ENCODE measurements around the gene CCM2L.
A peak's percentile ranks its signal among the peaks of the same experiment; 100 is the strongest.
"Not testable (repeated sequence)": the region's sequence is repeated elsewhere in the genome, so short reads cannot be mapped to it uniquely, and the experiment has no call there.

CCM2L gene

DNA sequence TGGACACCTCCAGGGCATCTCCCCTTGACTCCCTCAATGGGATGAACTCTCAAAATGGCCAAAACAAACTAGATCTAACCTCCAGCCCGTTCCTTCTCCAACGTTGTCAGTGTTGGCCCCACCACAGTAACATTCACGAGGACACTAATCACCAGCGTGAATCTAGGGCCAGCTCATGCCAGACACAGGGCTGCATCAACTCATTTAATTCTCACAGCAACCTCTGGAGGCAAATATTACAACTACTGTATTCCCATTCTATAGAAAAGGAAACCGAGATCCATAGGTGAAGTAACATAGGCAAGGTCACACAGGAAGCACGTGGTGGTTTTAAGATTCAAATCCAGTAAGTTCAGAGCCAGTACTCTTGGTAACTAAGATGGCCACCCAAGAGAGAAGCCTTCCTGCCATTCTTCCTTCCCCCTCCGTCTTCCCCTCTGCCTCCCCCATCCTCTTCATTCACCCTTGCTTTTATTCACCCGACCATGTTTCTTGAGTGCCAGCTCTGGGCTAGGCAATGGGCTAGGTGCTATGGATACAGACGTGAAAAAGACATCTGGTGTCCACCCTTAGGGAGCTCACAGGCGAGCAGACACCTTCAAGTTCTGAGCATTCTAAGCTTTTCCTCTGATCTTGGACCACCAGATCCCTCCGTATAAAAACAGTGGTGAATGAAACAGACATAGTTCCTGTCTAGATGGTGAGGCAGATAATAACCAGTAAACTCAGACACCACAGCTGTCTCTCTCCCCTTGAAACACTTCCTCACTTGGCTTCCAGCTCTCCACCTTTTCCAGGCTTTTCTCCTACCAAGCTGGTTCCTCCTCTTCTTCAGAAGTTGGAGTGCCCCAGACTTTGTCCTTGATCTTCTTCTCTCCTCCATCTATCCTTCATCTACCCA, 9.6 kb downstream of the CCM2L start:
- Histone ChIP-seq H3K9ac (ENCODE audit: low read length) (no peak overlapping the region), H3K27ac (ENCODE audit: low read depth, low read length) (no peak overlapping the region), H3K36me3 (ENCODE audit: control insufficient read depth, insufficient read depth, low read length) (no peaks in the 10 kb centered on the region), H3K4me3 (ENCODE audit: low read length) (no peak overlapping the region), H3K27me3 (ENCODE audit: control insufficient read depth, insufficient read depth, low read length) (peaks cover 14% of the 10 kb centered on the region), H3K4me1 (ENCODE audit: control insufficient read depth, insufficient read depth, low read length) (no peaks in the 10 kb centered on the region)

DNA sequence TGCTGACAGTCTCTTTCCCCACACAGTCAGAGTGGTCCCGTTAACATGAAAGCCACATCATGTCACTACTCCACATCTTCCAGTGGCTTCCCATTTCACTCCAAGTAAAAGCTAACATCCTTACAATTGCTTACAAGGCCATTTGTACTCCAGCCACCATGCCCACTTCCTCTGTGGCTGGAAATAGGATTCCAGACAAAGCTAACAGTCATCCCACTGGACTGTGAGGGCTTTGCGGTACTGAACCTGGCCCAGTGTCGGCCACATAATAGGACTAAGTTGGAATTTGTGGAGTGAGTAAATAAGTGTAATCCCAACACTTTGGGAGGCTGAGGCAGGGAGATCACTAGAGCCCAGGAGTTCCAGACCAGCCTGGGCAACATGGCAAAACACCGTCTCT, 10.9 kb downstream of the CCM2L start:
- peaks cover 14% of the 10 kb centered on the region for H3K27me3 ChIP-seq (ENCODE audit: control insufficient read depth, insufficient read depth, low read length)
- no peak overlapping the region for H3K27ac ChIP-seq (ENCODE audit: low read depth, low read length)
- H3K36me3 ChIP-seq (ENCODE audit: control insufficient read depth, insufficient read depth, low read length) = no peaks in the 10 kb centered on the region
- no peak overlapping the region for H3K4me3 ChIP-seq (ENCODE audit: low read length)
- no peak overlapping the region for H3K9ac ChIP-seq (ENCODE audit: low read length)
- H3K4me1 ChIP-seq (ENCODE audit: control insufficient read depth, insufficient read depth, low read length) = no peaks in the 10 kb centered on the region

DNA sequence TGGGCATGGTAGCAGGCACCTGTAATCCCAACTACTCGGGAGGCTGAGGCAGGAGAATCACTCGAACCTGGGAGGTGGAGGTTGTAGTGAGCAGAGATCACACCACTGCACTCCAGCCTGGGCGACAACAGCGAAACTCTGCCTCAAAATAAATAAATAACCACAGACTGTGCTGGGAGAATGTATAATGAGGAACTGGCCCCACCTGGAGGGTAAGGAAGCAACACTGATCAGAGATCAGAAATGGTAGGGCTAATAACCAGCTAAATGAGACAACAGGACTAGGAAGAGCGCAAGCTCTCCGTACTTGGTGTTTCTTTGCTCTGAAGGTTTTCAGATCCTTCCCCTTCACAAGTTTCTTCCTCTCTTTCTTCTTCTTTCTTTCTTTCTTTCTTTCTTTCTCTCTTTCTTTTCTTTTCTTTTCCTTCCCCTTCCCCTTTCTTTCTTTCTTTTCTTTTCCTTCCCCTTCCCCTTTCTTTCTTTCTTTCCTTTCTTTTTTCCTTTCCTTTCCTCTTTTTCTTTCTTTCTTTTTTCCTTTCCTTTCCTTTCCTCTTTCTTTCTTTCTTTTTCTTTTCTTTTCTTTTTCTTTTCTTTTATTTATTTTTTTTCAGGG, 14.6 kb downstream of the CCM2L start:
- Histone ChIP-seq H3K36me3 (ENCODE audit: control insufficient read depth, insufficient read depth, low read length) (no peaks in the 10 kb centered on the region), H3K4me1 (ENCODE audit: control insufficient read depth, insufficient read depth, low read length) (no peaks in the 10 kb centered on the region), H3K27ac (ENCODE audit: low read depth, low read length) (no peak overlapping the region), H3K27me3 (ENCODE audit: control insufficient read depth, insufficient read depth, low read length) (peaks cover 6% of the 10 kb centered on the region), H3K4me3 (ENCODE audit: low read length) (no peak overlapping the region), H3K9ac (ENCODE audit: low read length) (no peak overlapping the region)

DNA sequence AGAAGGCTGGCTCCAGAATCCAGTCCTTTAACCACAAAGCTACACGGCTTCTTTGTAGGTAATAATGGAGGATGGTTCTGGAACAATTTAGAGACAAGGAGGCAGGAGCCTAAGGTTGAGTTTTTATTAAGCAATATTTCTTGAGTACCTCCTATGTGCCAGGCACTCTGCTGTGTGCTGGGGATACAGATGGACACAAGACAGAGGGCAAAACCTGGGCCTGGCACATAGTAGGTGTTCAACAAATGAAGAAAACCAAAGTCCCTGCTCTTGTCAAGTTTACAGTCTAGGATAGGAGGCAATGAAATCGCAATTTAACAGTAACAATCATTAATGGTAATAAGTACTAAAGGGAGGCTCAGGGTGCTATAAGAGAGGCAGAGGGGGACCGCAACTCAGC, 17.4 kb downstream of the CCM2L start:
- Histone ChIP-seq H3K36me3 (ENCODE audit: control insufficient read depth, insufficient read depth, low read length) (no peaks in the 10 kb centered on the region), H3K27ac (ENCODE audit: low read depth, low read length) (no peak overlapping the region), H3K27me3 (ENCODE audit: control insufficient read depth, insufficient read depth, low read length) (peaks cover 2% of the 10 kb centered on the region), H3K9ac (ENCODE audit: low read length) (no peak overlapping the region), H3K4me3 (ENCODE audit: low read length) (no peak overlapping the region), H3K4me1 (ENCODE audit: control insufficient read depth, insufficient read depth, low read length) (no peaks in the 10 kb centered on the region)

DNA sequence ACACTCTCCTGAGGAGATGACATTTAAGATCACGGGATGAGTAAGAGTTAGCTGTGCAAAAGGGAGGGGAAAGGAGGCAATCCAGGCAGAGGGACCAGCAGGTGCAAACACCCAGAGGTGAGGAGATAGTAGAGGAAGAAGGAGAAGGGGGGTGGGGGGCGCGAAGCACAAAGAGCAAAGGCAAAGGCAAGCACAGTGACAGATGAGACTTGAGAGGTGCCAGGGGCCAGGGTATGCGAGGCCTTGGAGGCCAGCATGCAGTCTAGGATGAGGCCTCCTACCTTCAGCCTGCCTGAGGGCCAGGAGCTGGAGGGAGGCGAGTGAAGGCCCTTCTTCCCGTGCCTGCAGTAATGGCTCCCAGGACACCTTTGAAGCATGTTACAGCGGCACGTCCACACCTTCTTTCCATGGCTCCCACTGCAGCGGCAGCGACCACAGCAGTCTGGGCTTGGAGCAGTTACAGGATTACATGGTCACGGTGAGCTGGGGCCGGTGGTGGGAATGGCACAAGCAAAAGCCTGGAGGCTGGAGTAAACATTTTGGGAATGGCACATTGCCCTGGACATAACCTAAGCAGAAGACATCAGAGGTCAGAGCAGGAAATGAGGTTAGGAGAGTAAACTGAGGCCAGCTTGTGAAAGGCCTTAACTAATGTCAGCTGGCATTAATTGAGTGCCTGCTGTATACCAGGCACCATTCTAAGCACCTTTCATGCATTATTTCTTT, 18.6 kb downstream of the CCM2L start:
- no peak overlapping the region for H3K4me3 ChIP-seq (ENCODE audit: low read length)
- no peak overlapping the region for H3K27ac ChIP-seq (ENCODE audit: low read depth, low read length)
- no peaks in the 10 kb centered on the region for H3K36me3 ChIP-seq (ENCODE audit: control insufficient read depth, insufficient read depth, low read length)
- no peak overlapping the region for H3K9ac ChIP-seq (ENCODE audit: low read length)
- no peaks in the 10 kb centered on the region for H3K27me3 ChIP-seq (ENCODE audit: control insufficient read depth, insufficient read depth, low read length)
- H3K4me1 ChIP-seq (ENCODE audit: control insufficient read depth, insufficient read depth, low read length) = no peaks in the 10 kb centered on the region

DNA sequence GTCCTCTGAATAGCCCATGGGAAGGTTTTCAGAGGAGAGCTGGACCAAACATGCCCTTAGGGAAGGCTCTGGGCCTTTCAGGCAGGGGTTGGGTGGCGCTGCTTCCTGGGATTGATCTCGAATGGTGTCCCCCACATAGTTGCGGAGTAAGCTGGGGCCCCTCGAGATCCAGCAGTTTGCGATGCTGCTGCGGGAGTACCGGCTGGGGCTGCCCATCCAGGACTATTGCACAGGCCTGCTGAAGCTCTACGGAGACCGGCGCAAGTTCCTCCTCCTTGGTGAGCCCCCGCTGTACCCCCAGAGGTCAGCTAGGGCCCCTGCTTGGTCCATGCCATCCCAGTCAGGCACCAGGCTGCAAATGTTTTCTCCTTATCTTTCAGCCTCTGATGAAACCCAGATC, 19.3 kb downstream of the CCM2L start:
- H3K9ac ChIP-seq (ENCODE audit: low read length) = no peak overlapping the region
- no peak overlapping the region for H3K27ac ChIP-seq (ENCODE audit: low read depth, low read length)
- H3K4me3 ChIP-seq (ENCODE audit: low read length) = no peak overlapping the region
- no peaks in the 10 kb centered on the region for H3K4me1 ChIP-seq (ENCODE audit: control insufficient read depth, insufficient read depth, low read length)
- H3K27me3 ChIP-seq (ENCODE audit: control insufficient read depth, insufficient read depth, low read length) = no peaks in the 10 kb centered on the region
- no peaks in the 10 kb centered on the region for H3K36me3 ChIP-seq (ENCODE audit: control insufficient read depth, insufficient read depth, low read length)

DNA sequence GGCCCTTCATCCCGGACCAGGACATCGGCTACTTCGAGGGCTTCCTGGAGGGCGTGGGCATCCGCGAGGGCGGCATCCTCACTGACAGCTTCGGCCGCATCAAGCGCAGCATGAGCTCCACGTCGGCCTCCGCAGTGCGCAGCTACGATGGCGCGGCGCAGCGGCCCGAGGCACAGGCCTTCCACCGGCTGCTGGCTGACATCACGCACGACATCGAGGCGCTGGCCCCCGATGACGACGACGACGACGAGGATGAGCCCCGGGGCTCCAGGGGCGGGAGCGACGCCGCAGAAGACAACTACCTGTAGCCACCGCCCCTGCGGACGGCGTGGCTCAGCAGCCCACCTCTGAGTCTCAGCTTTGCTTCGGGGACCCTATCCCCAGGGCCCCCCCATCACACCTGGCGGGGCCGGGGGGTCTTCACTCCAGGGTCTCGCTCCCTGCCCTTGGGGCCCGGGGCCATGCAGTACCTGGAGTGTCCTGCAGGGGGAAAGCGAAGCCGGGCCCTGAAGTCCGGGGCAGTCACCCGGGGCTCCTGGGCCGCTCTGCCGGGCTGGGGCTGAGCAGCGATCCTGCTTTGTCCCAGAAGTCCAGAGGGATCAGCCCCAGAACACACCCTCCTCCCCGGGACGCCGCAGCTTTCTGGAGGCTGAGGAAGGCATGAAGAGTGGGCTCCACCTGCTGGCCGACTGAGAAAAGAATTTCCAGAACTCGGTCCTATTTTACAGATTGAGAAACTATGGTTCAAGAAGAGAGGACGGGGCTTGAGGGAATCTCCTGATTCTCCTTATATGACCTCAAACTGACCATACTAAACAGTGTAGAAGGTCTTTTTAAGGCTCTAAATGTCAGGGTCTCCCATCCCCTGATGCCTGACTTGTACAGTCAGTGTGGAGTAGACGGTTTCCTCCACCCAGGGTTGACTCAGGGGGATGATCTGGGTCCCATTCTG, 21.0 kb downstream of the CCM2L start:
- Histone ChIP-seq H3K27me3 (ENCODE audit: control insufficient read depth, insufficient read depth, low read length) (peaks cover 2% of the 10 kb centered on the region), H3K4me1 (ENCODE audit: control insufficient read depth, insufficient read depth, low read length) (no peaks in the 10 kb centered on the region), H3K27ac (ENCODE audit: low read depth, low read length) (no peak overlapping the region), H3K36me3 (ENCODE audit: control insufficient read depth, insufficient read depth, low read length) (no peaks in the 10 kb centered on the region), H3K9ac (ENCODE audit: low read length) (no peak overlapping the region), H3K4me3 (ENCODE audit: low read length) (peak overlapping the region; percentile 27)

DNA sequence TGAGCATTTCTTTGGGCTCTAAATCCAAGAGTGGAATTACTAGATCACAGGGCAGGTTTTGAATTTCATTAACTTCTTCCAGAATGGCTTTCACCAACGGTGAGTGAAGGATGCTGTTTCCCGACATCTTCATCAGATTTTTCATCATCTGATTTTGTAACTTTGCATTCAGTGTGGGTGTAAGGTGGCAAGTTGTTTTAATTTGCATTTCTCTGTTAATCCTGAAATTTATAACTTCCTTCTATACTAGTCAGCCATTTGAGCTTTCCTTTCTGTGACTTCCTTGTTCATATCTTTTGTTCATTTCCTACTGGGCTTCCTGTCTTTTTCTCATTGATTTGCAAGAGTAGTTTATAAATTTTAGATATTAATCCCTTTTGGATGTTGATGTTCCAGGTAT, 23.1 kb downstream of the CCM2L start:
- Histone ChIP-seq H3K4me3 (ENCODE audit: low read length) (no peak overlapping the region), H3K36me3 (ENCODE audit: control insufficient read depth, insufficient read depth, low read length) (no peaks in the 10 kb centered on the region), H3K27me3 (ENCODE audit: control insufficient read depth, insufficient read depth, low read length) (peaks cover 2% of the 10 kb centered on the region), H3K4me1 (ENCODE audit: control insufficient read depth, insufficient read depth, low read length) (no peaks in the 10 kb centered on the region), H3K9ac (ENCODE audit: low read length) (no peak overlapping the region), H3K27ac (ENCODE audit: low read depth, low read length) (no peak overlapping the region)

DNA sequence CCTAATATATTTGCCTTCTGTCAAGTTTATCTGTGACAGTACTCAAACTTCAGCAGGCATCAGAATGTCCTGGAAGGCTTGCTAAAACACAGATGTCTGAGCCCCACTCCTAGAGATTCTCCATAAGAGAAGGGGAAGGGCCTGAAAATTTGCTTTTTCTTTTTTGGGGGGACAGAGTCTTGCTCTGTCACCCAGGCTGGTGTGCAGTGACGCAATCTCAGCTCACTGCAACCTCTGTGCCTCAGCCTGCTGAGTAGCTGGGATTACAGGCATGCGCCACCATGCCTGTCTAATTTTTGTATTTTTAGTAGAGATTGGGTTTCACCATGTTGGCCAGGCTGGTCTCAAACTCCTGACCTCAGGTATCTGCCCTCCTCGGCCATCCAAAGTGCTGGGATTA, 23.5 kb downstream of the CCM2L start:
- H3K4me1 ChIP-seq (ENCODE audit: control insufficient read depth, insufficient read depth, low read length); H3K27me3 ChIP-seq (ENCODE audit: control insufficient read depth, insufficient read depth, low read length); H3K4me3 ChIP-seq (ENCODE audit: low read length); H3K27ac ChIP-seq (ENCODE audit: low read depth, low read length); H3K36me3 ChIP-seq (ENCODE audit: control insufficient read depth, insufficient read depth, low read length); H3K9ac ChIP-seq (ENCODE audit: low read length): not testable (repeated sequence)

DNA sequence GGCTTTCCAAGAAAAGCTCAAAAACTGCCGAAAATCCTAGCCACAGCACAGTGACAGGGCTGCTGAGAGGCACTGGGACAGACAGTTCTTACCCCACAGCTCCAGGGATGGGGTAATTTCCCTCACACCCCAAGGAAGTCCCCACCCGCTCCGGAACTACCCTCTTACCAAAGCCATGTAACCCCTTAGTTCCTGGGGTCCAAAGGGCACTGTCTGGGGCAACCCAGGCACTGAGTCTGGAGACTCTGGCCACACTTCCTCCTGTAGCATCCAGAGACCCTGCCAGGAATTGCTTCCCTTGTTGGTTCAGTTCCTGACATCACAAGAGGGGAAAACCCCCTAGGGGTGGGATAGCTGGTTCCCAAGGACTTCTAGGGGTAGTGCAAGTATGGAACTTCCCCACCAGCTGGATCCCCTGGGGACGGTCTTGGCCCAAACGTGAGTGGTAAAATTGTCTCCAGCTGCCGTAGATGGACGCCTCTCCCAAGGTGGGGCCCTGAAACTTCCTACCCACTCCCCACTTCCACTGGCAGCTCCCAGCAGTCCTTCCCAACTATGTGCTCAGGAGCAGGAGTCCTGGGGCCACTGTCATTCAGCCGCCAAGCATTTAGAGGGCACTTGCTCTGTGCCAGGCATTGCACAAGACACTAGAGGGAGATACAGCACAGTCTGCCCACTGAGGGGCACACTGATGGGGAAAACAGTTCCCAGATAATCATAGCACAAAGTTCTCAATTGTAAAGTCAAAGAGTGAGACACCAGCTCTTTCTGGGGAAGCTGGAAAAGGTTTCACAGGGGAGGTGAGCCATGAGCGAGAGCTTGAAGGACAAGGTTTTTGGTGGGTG, 24.6 kb downstream of the CCM2L start:
- peaks cover 2% of the 10 kb centered on the region for H3K27me3 ChIP-seq (ENCODE audit: control insufficient read depth, insufficient read depth, low read length)
- no peaks in the 10 kb centered on the region for H3K36me3 ChIP-seq (ENCODE audit: control insufficient read depth, insufficient read depth, low read length)
- H3K4me3 ChIP-seq (ENCODE audit: low read length) = no peak overlapping the region
- no peak overlapping the region for H3K27ac ChIP-seq (ENCODE audit: low read depth, low read length)
- no peak overlapping the region for H3K9ac ChIP-seq (ENCODE audit: low read length)
- no peaks in the 10 kb centered on the region for H3K4me1 ChIP-seq (ENCODE audit: control insufficient read depth, insufficient read depth, low read length)

DNA sequence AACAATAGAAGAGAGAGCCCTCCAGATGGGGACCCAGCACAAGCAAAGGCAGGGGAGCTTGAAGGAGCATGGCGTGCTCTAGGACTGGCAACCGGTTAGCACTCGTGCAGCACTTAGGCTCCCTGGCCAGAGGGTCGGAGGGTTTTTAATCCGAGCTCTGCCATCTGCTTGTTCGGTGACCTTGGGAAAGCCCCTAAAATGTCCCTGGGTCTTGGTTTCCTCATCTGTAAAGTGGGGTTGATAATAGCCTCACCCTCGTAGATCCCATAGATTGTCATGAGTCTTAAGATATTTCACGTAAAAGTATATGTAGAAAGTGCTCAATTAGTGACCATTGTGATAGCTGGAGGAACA, 25.2 kb downstream of the CCM2L start:
- Histone ChIP-seq H3K36me3 (ENCODE audit: control insufficient read depth, insufficient read depth, low read length) (no peaks in the 10 kb centered on the region), H3K27me3 (ENCODE audit: control insufficient read depth, insufficient read depth, low read length) (peaks cover 2% of the 10 kb centered on the region), H3K27ac (ENCODE audit: low read depth, low read length) (no peak overlapping the region), H3K4me1 (ENCODE audit: control insufficient read depth, insufficient read depth, low read length) (no peaks in the 10 kb centered on the region), H3K9ac (ENCODE audit: low read length) (no peak overlapping the region), H3K4me3 (ENCODE audit: low read length) (no peak overlapping the region)

All from rectal smooth muscle tissue (tissue), 1 donor.